ENCODE data around the gene GPR32.
"Not testable (repeated sequence)": the region's sequence is repeated elsewhere in the genome, so short reads cannot be mapped to it uniquely, and the experiment has no call there.

Gene GPR32

GRCh38 chr19:50753879-50754278 lies 16.4 kb upstream of the GPR32 start:
- H3K9ac ChIP-seq (ENCODE audit: low read length) = no peak overlapping the region

GRCh38 chr19:50756244-50756643 lies 14.0 kb upstream of the GPR32 start:
- DNase-seq (ENCODE audit: low read depth); H3K9ac ChIP-seq (ENCODE audit: low read length); H3K4me3 ChIP-seq (ENCODE audit: low read length); H3K36me3 ChIP-seq (ENCODE audit: control insufficient read depth, insufficient read depth, low read length, severe bottlenecking); H3K4me1 ChIP-seq (ENCODE audit: control insufficient read depth, insufficient read depth, low read length); H3K9me3 ChIP-seq (ENCODE audit: control insufficient read depth, low read length): not testable (repeated sequence)
- peaks cover 12% of the 10 kb centered on the region for H3K27me3 ChIP-seq (replicated peaks; ENCODE audit: control insufficient read depth, insufficient read depth, low read length)

More at GRCh38 chr19:50753879-50754278, 16.4 kb upstream of the GPR32 start:
- Histone ChIP-seq H3K9me3 (ENCODE audit: control insufficient read depth, low read length) (no peaks in the 10 kb centered on the region), H3K4me1 (ENCODE audit: control insufficient read depth, insufficient read depth, low read length) (no peaks in the 10 kb centered on the region), H3K36me3 (ENCODE audit: control insufficient read depth, insufficient read depth, low read length, severe bottlenecking) (no peaks in the 10 kb centered on the region), H3K4me3 (ENCODE audit: low read length) (no peak overlapping the region), H3K27me3 (replicated peaks; ENCODE audit: control insufficient read depth, insufficient read depth, low read length) (peaks cover 17% of the 10 kb centered on the region)
- no peak for DNase-seq (ENCODE audit: low read depth)

GRCh38 chr19:50757624-50758023 lies 12.6 kb upstream of the GPR32 start:
- not testable (repeated sequence) for H3K36me3 ChIP-seq (ENCODE audit: control insufficient read depth, insufficient read depth, low read length, severe bottlenecking); H3K9ac ChIP-seq (ENCODE audit: low read length); H3K4me1 ChIP-seq (ENCODE audit: control insufficient read depth, insufficient read depth, low read length); H3K9me3 ChIP-seq (ENCODE audit: control insufficient read depth, low read length); H3K4me3 ChIP-seq (ENCODE audit: low read length); DNase-seq (ENCODE audit: low read depth); H3K27me3 ChIP-seq (replicated peaks; ENCODE audit: control insufficient read depth, insufficient read depth, low read length)

- H3K9me3 ChIP-seq (ENCODE audit: control insufficient read depth, low read length); H3K27me3 ChIP-seq (replicated peaks; ENCODE audit: control insufficient read depth, insufficient read depth, low read length); H3K4me1 ChIP-seq (ENCODE audit: control insufficient read depth, insufficient read depth, low read length); H3K36me3 ChIP-seq (ENCODE audit: control insufficient read depth, insufficient read depth, low read length, severe bottlenecking); H3K9ac ChIP-seq (ENCODE audit: low read length); DNase-seq (ENCODE audit: low read depth); H3K4me3 ChIP-seq (ENCODE audit: low read length): not testable (repeated sequence)
Observed at GRCh38 chr19:50759076-50759475, 11.2 kb upstream of the GPR32 start.

DNA sequence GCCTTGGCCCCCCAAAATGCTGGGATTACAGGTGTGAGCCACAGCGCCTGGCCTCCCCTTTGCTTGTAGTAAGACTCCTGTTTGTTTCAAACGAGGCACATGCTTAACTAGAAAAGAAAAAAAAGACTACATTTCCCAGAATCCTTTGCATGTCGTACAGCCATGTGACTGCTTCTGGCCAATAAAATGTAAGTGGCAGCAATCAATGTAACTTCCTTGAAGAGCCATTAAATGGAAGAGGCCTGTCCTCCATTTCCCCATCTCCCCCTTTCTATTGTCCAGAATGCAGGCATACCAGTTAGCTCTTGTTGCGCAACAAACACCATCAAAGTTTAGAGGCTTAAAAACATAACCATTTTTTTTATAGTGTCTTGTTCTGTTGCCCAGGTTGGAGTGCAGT lies 10.4 kb upstream of the GPR32 start:
- Histone ChIP-seq H3K9me3 (ENCODE audit: control insufficient read depth, low read length) (no peaks in the 10 kb centered on the region), H3K4me3 (ENCODE audit: low read length) (no peak overlapping the region), H3K27me3 (replicated peaks; ENCODE audit: control insufficient read depth, insufficient read depth, low read length) (peaks cover 6% of the 10 kb centered on the region), H3K4me1 (ENCODE audit: control insufficient read depth, insufficient read depth, low read length) (no peaks in the 10 kb centered on the region), H3K36me3 (ENCODE audit: control insufficient read depth, insufficient read depth, low read length, severe bottlenecking) (no peaks in the 10 kb centered on the region), H3K9ac (ENCODE audit: low read length) (no peak overlapping the region)
- peak; percentile 32 for DNase-seq (ENCODE audit: low read depth)

DNA sequence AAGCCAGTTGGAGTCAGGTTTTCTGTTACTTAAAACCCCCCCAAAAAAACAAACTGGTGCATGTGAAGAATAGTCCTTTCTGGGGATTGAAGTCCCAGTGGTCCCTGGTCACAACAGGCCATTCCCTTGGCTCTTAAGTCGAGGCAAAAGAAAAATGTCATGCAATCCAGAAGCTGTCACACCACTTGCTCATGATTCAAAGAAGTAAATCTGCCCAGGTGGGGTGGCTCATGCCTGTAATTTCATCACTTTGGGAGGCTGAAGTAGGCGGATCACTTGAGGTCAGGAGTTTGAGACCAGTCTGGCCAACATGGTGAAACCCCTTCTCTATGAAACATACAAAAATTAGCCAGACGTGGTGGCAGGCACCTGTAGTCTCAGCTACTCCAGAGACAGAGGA lies 8.8 kb upstream of the GPR32 start:
- H3K4me1 ChIP-seq (ENCODE audit: control insufficient read depth, insufficient read depth, low read length); H3K9ac ChIP-seq (ENCODE audit: low read length); H3K9me3 ChIP-seq (ENCODE audit: control insufficient read depth, low read length); H3K4me3 ChIP-seq (ENCODE audit: low read length); H3K27me3 ChIP-seq (replicated peaks; ENCODE audit: control insufficient read depth, insufficient read depth, low read length); DNase-seq (ENCODE audit: low read depth); H3K36me3 ChIP-seq (ENCODE audit: control insufficient read depth, insufficient read depth, low read length, severe bottlenecking): not testable (repeated sequence)

- not testable (repeated sequence) for H3K27me3 ChIP-seq (replicated peaks; ENCODE audit: control insufficient read depth, insufficient read depth, low read length); H3K9me3 ChIP-seq (ENCODE audit: control insufficient read depth, low read length); H3K4me3 ChIP-seq (ENCODE audit: low read length); DNase-seq (ENCODE audit: low read depth); H3K4me1 ChIP-seq (ENCODE audit: control insufficient read depth, insufficient read depth, low read length); H3K36me3 ChIP-seq (ENCODE audit: control insufficient read depth, insufficient read depth, low read length, severe bottlenecking); H3K9ac ChIP-seq (ENCODE audit: low read length)
Observed at GRCh38 chr19:50763521-50763920, 6.7 kb upstream of the GPR32 start.

DNA sequence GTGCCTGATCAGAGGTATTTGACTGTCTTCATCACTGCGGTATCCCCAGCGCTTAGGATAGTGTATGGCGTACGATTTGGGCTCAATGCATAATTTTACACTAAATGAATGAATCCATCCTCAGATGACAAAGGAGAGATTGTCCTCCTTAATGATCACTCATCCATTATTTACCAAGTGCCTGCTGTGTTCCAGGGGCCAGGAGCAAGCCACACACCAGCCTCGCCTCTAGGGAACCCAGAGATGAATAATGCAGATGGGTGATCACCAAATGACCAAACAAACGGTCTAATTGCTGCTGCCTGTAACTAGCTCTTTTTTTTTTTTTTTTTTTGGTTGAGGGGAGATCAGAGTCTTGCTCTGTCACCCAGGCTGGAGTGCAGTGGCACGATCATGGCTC lies 5.9 kb upstream of the GPR32 start:
- DNase-seq (ENCODE audit: low read depth) = no peak
- H3K27me3 ChIP-seq (replicated peaks; ENCODE audit: control insufficient read depth, insufficient read depth, low read length) = peaks cover 10% of the 10 kb centered on the region
- no peak overlapping the region for H3K9ac ChIP-seq (ENCODE audit: low read length)
- H3K4me3 ChIP-seq (ENCODE audit: low read length) = no peak overlapping the region
- H3K36me3 ChIP-seq (ENCODE audit: control insufficient read depth, insufficient read depth, low read length, severe bottlenecking) = no peaks in the 10 kb centered on the region
- H3K9me3 ChIP-seq (ENCODE audit: control insufficient read depth, low read length) = no peaks in the 10 kb centered on the region
- no peaks in the 10 kb centered on the region for H3K4me1 ChIP-seq (ENCODE audit: control insufficient read depth, insufficient read depth, low read length)

- H3K27me3 ChIP-seq (replicated peaks; ENCODE audit: control insufficient read depth, insufficient read depth, low read length); H3K9me3 ChIP-seq (ENCODE audit: control insufficient read depth, low read length); H3K36me3 ChIP-seq (ENCODE audit: control insufficient read depth, insufficient read depth, low read length, severe bottlenecking); H3K9ac ChIP-seq (ENCODE audit: low read length); DNase-seq (ENCODE audit: low read depth); H3K4me1 ChIP-seq (ENCODE audit: control insufficient read depth, insufficient read depth, low read length); H3K4me3 ChIP-seq (ENCODE audit: low read length): not testable (repeated sequence)
Observed at GRCh38 chr19:50766746-50767145, 3.5 kb upstream of the GPR32 start.

DNA sequence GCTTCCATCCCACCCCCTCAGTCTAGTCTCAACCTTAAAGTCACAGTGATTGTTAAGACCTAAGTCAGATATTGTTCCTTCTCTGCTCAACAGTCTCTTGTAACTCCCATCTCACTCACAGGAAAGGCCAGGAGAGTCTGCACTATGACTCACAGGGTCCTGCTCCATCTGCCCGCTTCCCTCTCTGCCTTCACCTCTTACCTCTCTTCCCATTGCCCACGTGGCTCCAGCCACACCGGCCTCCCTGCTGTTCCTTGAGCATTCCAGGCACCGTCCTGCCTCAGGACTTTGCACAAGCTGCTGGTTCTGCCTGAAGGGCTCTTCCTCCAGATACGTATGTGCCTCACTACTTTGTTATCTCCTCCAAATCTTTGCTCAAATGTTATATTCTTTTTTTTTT lies 3.0 kb upstream of the GPR32 start:
- not testable (repeated sequence) for H3K9me3 ChIP-seq (ENCODE audit: control insufficient read depth, low read length); DNase-seq (ENCODE audit: low read depth)

GRCh38 chr19:50768277-50768676 lies 2.0 kb upstream of the GPR32 start:
- Histone ChIP-seq H3K4me3 (ENCODE audit: low read length) (no peak overlapping the region), H3K9ac (ENCODE audit: low read length) (no peak overlapping the region), H3K9me3 (ENCODE audit: control insufficient read depth, low read length) (peaks cover 3% of the 10 kb centered on the region), H3K36me3 (ENCODE audit: control insufficient read depth, insufficient read depth, low read length, severe bottlenecking) (no peaks in the 10 kb centered on the region), H3K4me1 (ENCODE audit: control insufficient read depth, insufficient read depth, low read length) (no peaks in the 10 kb centered on the region), H3K27me3 (replicated peaks; ENCODE audit: control insufficient read depth, insufficient read depth, low read length) (peaks cover 7% of the 10 kb centered on the region)
- no peak for DNase-seq (ENCODE audit: low read depth)

More for the DNA sequence above, 3.0 kb upstream of the GPR32 start:
- not testable (repeated sequence) for H3K4me1 ChIP-seq (ENCODE audit: control insufficient read depth, insufficient read depth, low read length); H3K9ac ChIP-seq (ENCODE audit: low read length); H3K4me3 ChIP-seq (ENCODE audit: low read length); H3K27me3 ChIP-seq (replicated peaks; ENCODE audit: control insufficient read depth, insufficient read depth, low read length); H3K36me3 ChIP-seq (ENCODE audit: control insufficient read depth, insufficient read depth, low read length, severe bottlenecking)

DNA sequence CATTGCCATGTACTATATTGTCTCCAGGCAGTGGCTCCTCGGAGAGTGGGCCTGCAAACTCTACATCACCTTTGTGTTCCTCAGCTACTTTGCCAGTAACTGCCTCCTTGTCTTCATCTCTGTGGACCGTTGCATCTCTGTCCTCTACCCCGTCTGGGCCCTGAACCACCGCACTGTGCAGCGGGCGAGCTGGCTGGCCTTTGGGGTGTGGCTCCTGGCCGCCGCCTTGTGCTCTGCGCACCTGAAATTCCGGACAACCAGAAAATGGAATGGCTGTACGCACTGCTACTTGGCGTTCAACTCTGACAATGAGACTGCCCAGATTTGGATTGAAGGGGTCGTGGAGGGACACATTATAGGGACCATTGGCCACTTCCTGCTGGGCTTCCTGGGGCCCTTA lies 624 bp downstream of the GPR32 start:
- Histone ChIP-seq H3K27me3 (replicated peaks; ENCODE audit: control insufficient read depth, insufficient read depth, low read length) (peaks cover 9% of the 10 kb centered on the region), H3K4me3 (ENCODE audit: low read length) (no peak overlapping the region), H3K36me3 (ENCODE audit: control insufficient read depth, insufficient read depth, low read length, severe bottlenecking) (no peaks in the 10 kb centered on the region), H3K9me3 (ENCODE audit: control insufficient read depth, low read length) (peaks cover 3% of the 10 kb centered on the region), H3K4me1 (ENCODE audit: control insufficient read depth, insufficient read depth, low read length) (no peaks in the 10 kb centered on the region), H3K9ac (ENCODE audit: low read length) (no peak overlapping the region)
- DNase-seq (ENCODE audit: low read depth) = no peak

Data from adipocyte (in vitro differentiated cells).